HG02610 (cell line): ENCODE results near the gene AADACL2.

Experiments
- ATAC-seq: cut with Tn5 transposase; IDR thresholded peaks from one replicate; pipeline ENCODE4 v1.9.1; 2021; ENCODE audit warnings: mild to moderate bottlenecking, moderate library complexity; ENCODE audit not compliant: unreplicated experiment

The AADACL2 gene, protein sequence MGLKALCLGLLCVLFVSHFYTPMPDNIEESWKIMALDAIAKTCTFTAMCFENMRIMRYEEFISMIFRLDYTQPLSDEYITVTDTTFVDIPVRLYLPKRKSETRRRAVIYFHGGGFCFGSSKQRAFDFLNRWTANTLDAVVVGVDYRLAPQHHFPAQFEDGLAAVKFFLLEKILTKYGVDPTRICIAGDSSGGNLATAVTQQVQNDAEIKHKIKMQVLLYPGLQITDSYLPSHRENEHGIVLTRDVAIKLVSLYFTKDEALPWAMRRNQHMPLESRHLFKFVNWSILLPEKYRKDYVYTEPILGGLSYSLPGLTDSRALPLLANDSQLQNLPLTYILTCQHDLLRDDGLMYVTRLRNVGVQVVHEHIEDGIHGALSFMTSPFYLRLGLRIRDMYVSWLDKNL

GRCh38 chr3:151733613-151734012 is at the start of gene AADACL2:
TSS of gene AADACL2 (plus strand) at chr3:151733927. CDS start at chr3:151734036, 109 bp downstream.
- no peak for ATAC-seq

DNA sequence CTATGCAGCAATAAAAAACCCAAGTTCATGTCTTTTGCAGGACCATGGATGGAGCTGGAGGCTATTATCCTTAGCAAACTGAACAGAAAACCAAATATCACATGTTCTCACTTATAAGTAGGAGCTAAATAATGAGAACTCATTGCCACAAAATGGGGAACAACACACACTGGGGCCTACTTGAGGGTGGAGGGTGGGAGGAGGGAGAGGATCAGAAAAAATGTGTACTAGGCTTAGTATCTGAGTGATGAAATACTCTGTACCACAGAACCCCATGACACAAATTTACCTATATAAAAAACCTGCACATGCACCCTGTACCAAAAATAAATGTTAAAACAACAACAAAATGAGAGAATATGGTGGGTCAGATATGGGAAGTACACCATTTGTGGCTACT is 49.6 kb upstream of the AADACL2 start:
- no peak for ATAC-seq

- ATAC-seq, result no peak
Measured at GRCh38 chr3:151686257-151686656, 47.5 kb upstream of the AADACL2 start.

GRCh38 chr3:151687076-151687475 is 46.7 kb upstream of the AADACL2 start:
- ATAC-seq, result no peak

DNA sequence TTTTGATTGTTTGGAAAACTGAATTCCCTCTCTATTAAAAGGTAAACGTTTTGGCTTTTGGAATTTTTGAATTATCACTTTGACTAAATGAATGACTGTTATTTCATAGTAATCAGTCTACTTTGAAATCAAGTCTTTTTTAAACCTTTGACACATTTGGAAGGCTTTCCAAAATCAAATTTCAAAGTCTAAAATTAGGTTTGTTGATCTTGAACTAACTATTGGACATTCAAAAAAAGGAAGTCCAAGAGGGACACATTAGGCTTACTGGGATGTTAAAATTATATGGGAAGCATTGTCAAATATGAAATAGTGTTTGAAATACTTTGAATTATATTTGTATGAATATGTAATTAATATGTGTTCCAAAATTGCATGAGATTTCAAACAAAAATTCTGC is 45.2 kb upstream of the AADACL2 start:
- ATAC-seq, result no peak

DNA sequence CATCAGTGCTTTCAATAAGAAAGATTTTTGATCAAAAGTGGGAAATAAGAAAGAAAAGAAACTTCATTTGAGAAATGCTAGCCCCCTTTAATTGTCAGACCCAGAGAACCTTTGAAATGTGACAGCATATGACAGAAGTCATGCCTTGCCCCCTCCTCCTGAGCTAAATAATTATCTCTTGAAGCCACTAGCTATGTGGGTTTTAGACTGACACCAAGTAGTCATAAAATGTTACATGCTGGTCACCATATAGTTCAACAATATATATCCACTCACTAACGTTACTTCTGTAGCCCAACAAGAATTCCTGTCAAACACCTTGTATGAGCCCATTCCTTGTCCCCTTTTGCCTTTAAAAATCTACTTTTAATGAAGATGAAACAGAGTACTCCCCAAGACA is 43.1 kb upstream of the AADACL2 start:
- ATAC-seq, result no peak

GRCh38 chr3:151697496-151697895 is 36.2 kb upstream of the AADACL2 start:
- ATAC-seq, result no peak

GRCh38 chr3:151707216-151707615 is 26.5 kb upstream of the AADACL2 start:
- no peak for ATAC-seq

GRCh38 chr3:151708868-151709267 is 24.9 kb upstream of the AADACL2 start:
- no peak for ATAC-seq

DNA sequence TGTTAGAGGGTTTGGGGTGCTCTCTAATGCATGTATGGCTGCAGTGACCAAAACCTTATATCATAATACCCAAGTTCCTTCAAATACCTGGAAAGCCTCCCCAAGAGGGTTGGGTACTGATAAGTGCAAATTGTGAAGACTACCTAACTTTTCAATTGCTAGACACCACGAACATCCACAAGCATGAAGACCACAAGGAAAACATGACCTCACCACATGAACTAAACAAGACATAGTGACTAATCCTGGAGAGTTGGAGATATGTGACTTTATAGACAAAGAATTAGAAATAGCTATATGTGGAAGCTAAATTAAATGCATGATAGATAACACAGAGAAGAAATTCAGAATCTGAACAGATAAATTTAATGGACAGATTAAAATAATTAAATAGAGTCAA is 23.9 kb upstream of the AADACL2 start:
- no peak for ATAC-seq

GRCh38 chr3:151721294-151721693 is 12.4 kb upstream of the AADACL2 start:
- no peak for ATAC-seq

DNA sequence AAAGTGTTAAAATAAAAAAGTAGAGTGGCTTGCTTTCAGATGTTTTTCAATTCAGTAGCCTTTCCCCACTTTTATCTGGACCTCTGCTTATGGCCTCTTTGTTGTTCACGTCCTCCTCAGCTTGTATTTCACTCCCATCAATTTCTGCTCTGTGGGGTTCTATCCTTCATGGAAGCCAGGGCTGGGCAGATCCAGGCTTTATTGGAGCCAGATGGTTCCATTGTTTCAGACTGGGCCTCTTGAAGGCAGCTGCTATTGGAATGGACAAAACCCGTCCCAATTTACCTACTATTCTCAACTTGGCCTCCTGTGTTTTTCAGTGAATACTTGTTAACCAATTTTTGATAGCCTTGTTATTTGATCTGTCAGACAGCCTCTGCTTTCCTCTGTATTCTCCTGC is 10.9 kb upstream of the AADACL2 start:
- no peak for ATAC-seq

DNA sequence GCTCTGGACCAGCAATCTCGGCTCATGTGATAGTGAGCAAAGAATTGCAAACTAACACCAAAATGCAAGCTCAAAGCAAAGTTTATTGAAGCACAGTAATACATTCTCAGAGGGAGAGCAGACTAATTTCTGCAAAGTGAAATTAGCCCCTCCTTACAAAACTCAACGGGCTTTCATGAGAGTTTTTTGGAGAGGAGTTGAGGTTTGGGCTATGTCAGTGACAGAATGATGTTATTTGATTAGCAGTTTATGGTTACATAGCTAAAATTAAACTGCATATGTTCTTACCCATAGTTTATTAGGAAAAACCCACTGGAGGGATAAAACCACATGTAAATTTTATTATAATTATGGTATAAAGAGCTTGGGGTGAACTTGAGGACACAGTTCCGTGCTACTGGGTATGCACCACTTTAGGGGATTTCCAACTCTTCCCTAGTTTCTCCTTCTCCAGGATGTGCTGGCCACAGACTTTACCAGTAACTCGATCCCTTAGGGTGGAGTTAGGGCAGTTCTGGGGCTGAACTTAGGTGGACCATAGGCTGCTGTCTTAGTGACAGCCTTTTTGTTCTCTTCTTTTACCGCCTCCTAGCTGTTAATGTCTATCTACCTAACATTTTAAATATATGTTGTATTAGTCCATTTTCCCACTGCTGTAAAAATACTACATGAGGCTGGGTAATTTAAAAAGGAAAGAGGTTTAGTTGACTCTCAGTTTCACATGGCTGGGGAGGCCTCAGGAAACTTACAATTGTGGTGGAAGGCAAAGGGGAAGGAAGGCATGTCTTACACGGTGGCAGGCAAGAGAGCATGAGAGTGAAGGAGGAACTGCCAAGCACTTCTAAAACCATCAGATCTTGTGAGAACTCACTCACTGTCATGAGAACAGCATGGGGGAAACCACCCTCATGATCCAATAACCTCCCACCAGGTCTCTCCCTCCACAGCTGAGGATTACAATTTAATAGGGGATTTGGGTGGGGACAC is 8.9 kb upstream of the AADACL2 start:
- ATAC-seq, result no peak

GRCh38 chr3:151726016-151726415 is 7.7 kb upstream of the AADACL2 start:
- ATAC-seq, result no peak

DNA sequence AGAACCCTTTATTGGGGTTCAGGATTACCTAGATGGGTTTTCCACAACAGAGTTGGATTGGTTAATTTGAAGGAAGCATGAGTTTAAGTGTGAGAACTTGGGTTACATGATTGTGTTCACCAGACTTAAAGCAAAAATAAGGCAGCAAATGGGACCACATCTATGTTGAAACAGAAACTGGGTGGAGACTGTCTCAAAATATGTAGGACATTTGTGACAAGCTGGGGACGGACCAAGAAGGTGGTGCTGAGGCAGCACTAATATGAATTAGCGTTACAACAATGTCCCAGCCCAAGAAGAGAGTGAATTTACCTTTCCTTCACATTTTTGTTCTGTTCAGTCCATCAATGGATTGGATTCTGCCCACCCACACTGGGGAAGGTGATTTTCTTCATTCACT is 866 bp upstream of the AADACL2 start:
- ATAC-seq, result no peak

- no peak for ATAC-seq
Measured at GRCh38 chr3:151740581-151740980, 6.9 kb downstream of the AADACL2 start.

DNA sequence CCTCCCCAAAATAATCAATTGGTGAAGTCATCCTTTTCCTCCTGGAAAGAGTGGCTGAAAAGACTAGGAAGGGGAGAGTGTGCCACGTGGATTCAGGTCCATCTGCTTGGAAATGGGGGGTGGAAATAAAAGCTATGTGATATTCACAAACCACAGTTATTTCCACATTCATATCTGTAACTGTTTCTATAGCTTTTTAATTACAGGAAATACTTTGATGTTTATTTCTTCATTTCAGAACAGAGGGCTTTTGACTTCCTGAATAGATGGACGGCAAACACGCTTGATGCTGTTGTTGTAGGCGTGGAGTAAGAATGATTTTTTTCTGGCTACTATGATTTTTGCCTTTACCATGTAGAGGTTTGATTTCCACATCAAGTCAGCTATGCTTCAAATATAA is 10.1 kb downstream of the AADACL2 start:
- ATAC-seq, result no peak

DNA sequence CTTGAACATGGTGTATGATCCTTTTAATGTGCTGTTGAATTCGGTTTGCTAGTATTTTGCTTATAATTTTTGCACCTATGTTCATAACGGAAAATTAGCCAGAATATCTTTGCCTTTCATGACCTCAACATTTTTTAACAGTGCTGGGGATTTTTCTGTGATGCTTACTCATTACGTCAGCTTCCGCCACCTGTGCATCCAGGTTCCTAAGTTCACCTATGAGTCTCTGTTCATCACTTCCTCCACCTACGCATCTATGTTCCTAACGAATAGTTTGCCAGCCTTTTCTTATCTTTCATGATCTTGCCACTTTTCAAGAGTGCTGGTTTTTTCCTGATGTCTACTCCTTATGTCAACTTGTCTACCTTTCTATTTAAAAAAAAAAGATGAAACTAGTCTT is 16.5 kb downstream of the AADACL2 start:
- ATAC-seq, result no peak

- no peak for ATAC-seq
Measured at GRCh38 chr3:151750678-151751077, 17.0 kb downstream of the AADACL2 start.

DNA sequence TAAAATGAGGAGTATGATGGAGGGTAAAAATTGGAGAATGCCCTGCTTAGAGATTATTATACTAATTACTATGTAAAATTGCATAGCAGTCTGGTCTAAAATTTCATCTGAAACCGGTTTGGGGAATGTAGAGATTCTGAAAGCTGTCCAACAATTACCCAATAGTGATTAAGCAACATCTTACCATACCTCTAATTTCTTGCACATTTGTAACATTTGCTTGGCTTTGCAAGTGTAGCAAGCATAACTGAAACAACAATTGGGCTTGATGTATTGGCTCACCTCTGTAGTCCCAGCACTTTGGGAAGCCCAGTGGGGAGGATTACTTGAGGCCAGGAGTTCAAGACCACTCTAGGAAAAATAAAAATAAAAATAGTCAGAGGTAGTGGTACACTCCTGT is 17.4 kb downstream of the AADACL2 start:
- ATAC-seq, result no peak

GRCh38 chr3:151753846-151754245 is 20.1 kb downstream of the AADACL2 start:
- ATAC-seq, result no peak

- no peak for ATAC-seq
Measured at GRCh38 chr3:151761581-151761980, 27.9 kb downstream of the AADACL2 start.
